SKM-1 treated with dmso at 0.1 percent for 144 hours (cell line): ENCODE data around the gene CCDC134.
"Not testable (repeated sequence)": the region's sequence is repeated elsewhere in the genome, so short reads cannot be mapped to it uniquely, and the experiment has no call there.

ENCODE experiments used
- DNase-seq: peaks from one replicate; lab custom pipeline; 2025; ENCODE audit not compliant: unreplicated experiment; lab: John Stamatoyannopoulos, UW

Gene CCDC134

GRCh38 chr22:41822317-41823057 lies 22.0 kb downstream of the CCDC134 start:
- no peak for DNase-seq

DNA sequence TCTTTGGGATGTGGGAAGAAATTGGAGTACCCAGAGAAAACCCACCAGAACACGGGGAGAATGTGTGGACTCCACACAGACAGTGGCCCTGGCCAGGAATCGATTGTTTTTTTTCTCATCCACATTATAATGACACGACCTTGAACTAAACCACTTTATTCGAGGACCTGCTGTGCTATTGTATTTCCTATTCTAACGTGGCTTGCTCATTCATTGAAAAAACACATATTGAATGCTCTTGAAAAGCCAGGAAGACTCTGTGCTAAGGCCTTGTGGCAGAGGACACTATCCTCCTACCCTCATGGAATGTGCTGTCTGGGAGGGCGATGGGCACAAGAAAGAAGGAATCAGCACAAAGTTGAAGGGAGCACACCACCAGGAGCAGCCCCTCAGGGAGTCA lies 23.3 kb downstream of the CCDC134 start:
- no peak for DNase-seq

GRCh38 chr22:41825376-41825775 lies 24.9 kb downstream of the CCDC134 start:
- DNase-seq, result no peak

- DNase-seq, result no peak
These were observed 25.5 kb downstream of the CCDC134 start for GRCh38 chr22:41826021-41826420.

GRCh38 chr22:41826430-41827383 lies 26.2 kb downstream of the CCDC134 start:
- DNase-seq, result no peak

DNA sequence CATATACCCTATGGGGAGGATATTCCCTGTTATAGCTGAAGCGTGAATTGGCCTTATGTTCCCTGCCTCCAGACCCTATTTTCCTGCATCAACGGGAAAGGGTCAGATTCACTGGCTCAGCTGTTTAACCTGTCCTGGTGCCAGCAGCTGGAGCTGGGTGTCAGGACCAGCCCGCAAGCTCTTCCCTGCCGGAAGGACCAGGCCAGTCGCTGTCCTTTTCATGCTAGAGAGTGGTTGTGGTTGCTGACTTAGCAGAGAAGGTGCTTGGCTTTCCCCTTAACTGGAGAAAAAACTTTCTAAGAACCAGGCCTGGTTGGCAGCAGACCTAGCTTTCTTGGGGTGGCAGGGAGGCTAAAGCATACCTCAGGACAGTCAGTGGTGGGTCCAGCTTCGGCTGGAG lies 27.2 kb downstream of the CCDC134 start:
- DNase-seq, result no peak

DNA sequence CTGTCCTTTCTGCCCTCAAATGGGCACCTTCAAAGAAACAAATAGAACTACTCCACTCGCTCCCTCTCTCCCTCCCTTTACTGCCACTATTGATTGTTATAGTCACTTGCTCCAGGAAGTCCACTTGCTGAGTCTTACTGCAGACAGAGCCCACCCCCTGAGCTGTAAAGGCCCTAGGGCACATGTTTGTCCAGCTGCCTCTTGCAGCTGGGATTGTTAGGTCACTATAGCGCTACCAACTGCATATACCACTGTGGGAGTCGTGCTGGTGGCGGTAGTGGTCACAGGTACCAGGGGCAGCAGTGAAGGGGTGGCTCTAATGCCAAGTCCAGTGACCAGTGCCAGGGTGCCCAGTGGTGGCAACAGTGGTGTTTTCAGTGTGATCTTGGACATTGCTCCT lies 28.0 kb downstream of the CCDC134 start:
- no peak for DNase-seq

DNA sequence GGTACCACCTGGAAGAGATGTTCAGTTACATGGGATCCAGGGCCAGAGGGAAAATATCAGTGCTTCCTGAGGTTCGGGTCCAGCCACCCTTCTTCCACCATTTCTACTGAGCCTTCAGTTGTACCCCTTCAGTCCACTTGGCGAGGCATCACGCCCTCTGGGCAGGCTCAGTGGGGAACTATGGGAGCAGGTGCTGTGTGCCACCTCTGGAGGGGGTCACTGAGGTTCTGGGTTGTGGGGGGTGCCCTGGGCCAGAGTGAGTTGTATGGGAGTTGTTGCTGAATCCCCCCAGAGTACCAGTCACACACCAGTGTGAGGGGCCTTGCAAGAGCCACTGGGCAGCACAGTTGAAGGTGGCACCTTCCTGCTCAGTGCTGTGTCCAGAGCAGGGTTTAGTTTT lies 29.7 kb downstream of the CCDC134 start:
- DNase-seq, result no peak

- DNase-seq, result no peak
These were observed 30.9 kb downstream of the CCDC134 start for GRCh38 chr22:41831383-41831782.

GRCh38 chr22:41831828-41832552 lies 31.5 kb downstream of the CCDC134 start:
- no peak for DNase-seq

GRCh38 chr22:41832553-41833368 lies 32.3 kb downstream of the CCDC134 start, which contains the start of gene SREBF2:
TSS of gene SREBF2 (plus strand) at chr22:41833105. CDS start at chr22:41833271, 166 bp downstream.
- DNase-seq, result peak; percentile 99

DNA sequence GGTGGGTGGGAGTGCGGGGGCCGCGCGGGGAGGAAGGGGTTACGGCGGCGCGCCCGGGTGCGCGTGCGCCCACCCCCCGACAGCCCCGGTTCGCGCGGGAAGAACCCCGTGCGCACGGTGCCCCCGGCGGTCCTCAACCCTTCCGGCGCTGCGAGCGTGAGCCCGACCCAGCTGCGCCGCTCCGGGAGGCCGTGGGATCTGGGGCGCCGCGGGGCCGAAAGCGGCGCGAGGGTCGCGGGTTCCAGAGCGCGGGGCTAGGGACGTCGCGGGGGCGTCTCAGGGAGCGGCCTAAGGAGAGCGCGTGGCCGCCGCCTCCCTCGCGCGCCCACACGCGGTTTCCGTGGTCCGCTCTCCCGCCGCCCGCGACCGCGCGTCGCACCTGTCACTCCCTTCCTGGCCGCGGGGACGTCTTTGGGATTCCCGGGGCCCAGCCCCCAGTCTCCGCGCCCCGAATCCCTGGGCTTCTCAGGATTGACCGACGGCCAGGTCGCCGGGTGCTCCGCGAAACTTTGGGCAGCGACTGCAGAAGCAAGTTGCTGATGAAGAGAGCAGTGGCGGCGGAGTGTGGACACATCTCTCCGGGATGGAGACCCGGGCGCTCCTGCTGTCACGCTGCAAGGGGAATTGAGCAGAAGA lies 33.0 kb downstream of the CCDC134 start:
- peak; percentile 40 for DNase-seq

DNA sequence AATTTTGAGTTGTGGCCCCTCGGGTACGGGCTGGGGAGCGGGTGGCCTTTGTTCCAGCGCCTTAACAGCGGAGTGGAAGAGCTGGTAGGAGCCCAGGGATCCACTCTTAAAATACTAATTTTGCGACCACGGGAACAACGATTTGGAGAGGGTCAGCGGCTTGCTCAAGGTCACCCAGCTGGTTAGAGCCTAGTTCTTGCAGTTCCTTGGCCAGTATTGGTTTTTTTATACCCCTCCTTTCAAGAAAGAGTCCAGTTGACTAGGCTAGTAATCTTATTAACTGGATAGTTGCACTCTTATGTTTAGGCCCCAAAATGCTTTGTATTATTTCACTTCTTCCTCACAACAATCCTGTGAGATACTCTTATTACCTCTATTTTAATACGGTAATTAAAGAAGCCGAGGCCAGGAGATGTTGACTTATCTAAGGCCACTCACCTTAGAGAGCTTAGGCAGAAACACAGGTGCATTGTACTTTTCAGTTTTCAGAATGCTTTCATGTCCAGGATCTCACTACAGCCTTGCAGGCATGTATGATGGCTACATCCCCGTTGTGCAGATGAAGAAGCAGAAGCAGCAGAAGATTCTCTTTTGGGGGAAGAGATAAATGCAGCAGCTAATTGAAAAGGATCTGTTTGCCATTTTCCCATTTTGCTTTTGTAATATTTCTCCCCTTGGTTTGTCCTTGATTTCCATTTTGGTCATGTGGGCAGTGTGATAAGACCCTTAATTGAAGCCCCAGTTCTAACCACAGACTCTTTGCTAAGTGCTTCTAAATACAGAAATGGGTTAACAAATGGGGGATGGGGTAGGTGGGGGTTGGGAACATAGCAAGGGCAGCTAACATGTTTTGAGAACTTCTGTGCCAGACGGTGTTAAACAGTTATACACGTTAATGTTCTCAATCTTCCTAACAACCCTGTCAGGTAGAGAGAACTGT lies 33.8 kb downstream of the CCDC134 start:
- DNase-seq, result no peak

- DNase-seq, result not testable (repeated sequence)
These were observed 35.0 kb downstream of the CCDC134 start for GRCh38 chr22:41835462-41835861.

DNA sequence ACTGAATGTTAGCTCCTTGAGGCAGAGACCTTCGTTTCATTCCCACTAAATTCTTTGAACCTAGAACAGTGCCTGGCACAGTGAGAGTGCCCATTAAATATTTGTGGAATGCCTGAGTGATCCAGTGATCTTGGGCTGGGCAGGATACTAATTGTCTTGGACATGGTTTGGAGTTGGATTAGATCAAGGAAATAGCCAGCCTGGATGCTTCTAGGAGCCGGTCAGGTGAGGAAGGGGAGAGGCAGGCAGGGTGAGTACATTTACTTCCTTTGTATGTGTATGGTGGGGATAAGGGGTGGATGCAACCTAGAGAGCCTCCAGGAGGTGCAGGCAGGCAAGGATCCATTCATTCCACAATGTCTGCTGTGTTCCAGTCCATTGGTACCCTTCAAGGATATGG lies 36.1 kb downstream of the CCDC134 start:
- no peak for DNase-seq

DNA sequence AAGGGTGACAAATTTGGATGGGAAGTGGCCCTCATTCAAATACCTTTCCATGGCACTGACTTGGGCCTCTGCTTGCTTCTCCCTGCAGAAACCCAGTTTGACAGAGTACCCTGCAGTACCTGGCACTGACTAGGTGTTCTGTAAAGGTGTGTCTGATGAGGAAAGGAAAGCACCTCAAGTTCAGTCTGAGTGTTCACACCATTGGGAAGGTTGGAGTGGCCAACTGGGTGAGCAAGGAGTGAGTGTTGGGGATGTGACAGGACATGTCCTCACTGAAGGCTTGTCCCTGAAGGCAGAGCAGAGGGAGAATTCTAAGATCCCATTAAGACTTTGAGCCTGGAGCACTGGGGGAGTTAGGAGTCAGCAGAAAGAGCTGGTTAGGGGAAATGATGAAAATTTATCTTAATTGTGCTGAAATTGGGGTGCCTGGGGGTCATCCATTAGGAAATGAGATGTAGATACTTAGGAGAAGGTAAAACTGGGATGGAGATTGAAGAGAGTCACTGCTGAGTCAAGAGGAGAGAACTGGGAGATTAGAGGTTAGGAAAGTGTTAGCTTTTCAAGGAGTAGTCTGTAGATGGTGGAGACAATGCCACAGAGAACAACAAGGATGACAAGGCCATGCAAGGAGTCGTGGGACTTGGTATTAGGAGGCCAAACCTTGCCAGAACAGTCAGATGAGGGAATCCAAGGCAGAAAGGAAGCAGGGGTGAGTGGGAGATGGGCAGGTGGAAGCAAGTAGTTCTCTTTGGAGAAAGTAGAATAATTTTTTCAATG lies 38.6 kb downstream of the CCDC134 start:
- DNase-seq, result no peak

- DNase-seq, result no peak
These were observed 39.7 kb downstream of the CCDC134 start for GRCh38 chr22:41840216-41840615.

GRCh38 chr22:41841085-41841712 lies 40.7 kb downstream of the CCDC134 start:
- no peak for DNase-seq
